Measurements from ENCODE around the gene FZD2.
"Not testable (repeated sequence)": the region's sequence is repeated elsewhere in the genome, so short reads cannot be mapped to it uniquely, and the experiment has no call there.

Gene FZD2

GRCh38 chr17:44556832-44557606 lies at the start of gene FZD2:
TSS of gene FZD2 (plus strand) at chr17:44557484. CDS start at chr17:44557689, 205 bp downstream.
- H4K20me1 ChIP-seq, result peaks cover 0 to 36% (median 0%) of the 10 kb centered on the region in 11 experiments; a peak in 6 of 22 replicates
- no peaks in the 10 kb centered on the region for H3K27me3 ChIP-seq
- TF ChIP-seq Cebpa-rat (IDR thresholded peaks at IDR 0.05), result no peak
- H3K4me3 ChIP-seq, result peak within 1 kb of the TSS; percentile 64 to 78 (median 72)
- H3K36me3 ChIP-seq, result peaks cover 0 to 10% (median 0%) of the 10 kb centered on the region in 11 experiments; a peak in 6 of 22 replicates
- peak within 1 kb of the TSS; percentile 85 to 99 (median 96) for H3K4me2 ChIP-seq
- H3K9ac ChIP-seq, result peak within 1 kb of the TSS; percentile 87 to 97 (median 93)
- peak within 1 kb of the TSS; percentile 79 to 98 (median 93) for H3K27ac ChIP-seq
- H3K9me3 ChIP-seq (replicated peaks in 1 of 11), result no peaks in the 10 kb centered on the region
- H3K4me1 ChIP-seq, result peaks cover 52 to 61% (median 57%) of the 10 kb centered on the region in 10 experiments

GRCh38 chr17:44511241-44512134 lies 45.8 kb upstream of the FZD2 start:
- H3K4me1 ChIP-seq; H4K20me1 ChIP-seq; H3K36me3 ChIP-seq; H3K27ac ChIP-seq; H3K27me3 ChIP-seq; H3K9me3 ChIP-seq (replicated peaks in 1 of 11); H3K9ac ChIP-seq; H3K4me3 ChIP-seq; H3K4me2 ChIP-seq: not testable (repeated sequence)

GRCh38 chr17:44518032-44518431 lies 39.3 kb upstream of the FZD2 start:
- Histone ChIP-seq H3K9ac (no peak overlapping the region), H3K9me3 (replicated peaks in 1 of 11) (no peaks in the 10 kb centered on the region), H3K4me3 (no peak overlapping the region), H3K4me1 (no peaks in the 10 kb centered on the region), H3K27me3 (no peaks in the 10 kb centered on the region), H4K20me1 (no peaks in the 10 kb centered on the region), H3K27ac (no peak overlapping the region), H3K36me3 (no peaks in the 10 kb centered on the region), H3K4me2 (no peak overlapping the region)
- TF ChIP-seq Cebpa-rat (IDR thresholded peaks at IDR 0.05), result no peak

GRCh38 chr17:44522883-44523671 lies 34.2 kb upstream of the FZD2 start:
- no peak overlapping the region for H3K4me2 ChIP-seq
- no peaks in the 10 kb centered on the region for H3K36me3 ChIP-seq
- no peaks in the 10 kb centered on the region for H3K4me1 ChIP-seq
- no peak overlapping the region for H3K9ac ChIP-seq
- H3K27ac ChIP-seq, result no peak overlapping the region
- H3K27me3 ChIP-seq, result no peaks in the 10 kb centered on the region
- H3K4me3 ChIP-seq, result no peak overlapping the region
- peaks cover 10 to 22% (median 16%) of the 10 kb centered on the region in 11 experiments; a peak in 19 of 22 replicates for H3K9me3 ChIP-seq (replicated peaks in 1 of 11)
- TF ChIP-seq Cebpa-rat (IDR thresholded peaks at IDR 0.05), result no peak
- no peaks in the 10 kb centered on the region for H4K20me1 ChIP-seq

DNA sequence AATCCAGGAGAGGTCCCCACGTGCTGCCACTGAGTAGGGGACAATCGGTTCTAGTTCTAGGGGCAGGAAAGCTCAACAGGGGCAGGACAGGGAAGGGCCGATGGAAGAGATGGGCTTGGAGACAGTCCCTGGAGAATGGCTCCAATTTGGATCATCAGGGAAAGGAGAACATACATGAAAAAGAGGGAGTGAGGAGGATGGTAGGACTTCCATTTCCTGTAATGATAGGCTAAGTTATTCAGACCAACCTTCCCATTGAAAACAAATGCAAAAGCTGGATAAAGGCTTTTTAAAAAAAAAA lies 33.7 kb upstream of the FZD2 start:
- no peak overlapping the region for H3K4me2 ChIP-seq
- no peaks in the 10 kb centered on the region for H3K36me3 ChIP-seq
- TF ChIP-seq Cebpa-rat (IDR thresholded peaks at IDR 0.05), result no peak
- no peak overlapping the region for H3K9ac ChIP-seq
- peaks cover 10 to 23% (median 16%) of the 10 kb centered on the region in 11 experiments; a peak in 19 of 22 replicates for H3K9me3 ChIP-seq (replicated peaks in 1 of 11)
- no peak overlapping the region for H3K4me3 ChIP-seq
- no peaks in the 10 kb centered on the region for H4K20me1 ChIP-seq
- H3K4me1 ChIP-seq, result no peaks in the 10 kb centered on the region
- H3K27ac ChIP-seq, result no peak overlapping the region
- H3K27me3 ChIP-seq, result no peaks in the 10 kb centered on the region

DNA sequence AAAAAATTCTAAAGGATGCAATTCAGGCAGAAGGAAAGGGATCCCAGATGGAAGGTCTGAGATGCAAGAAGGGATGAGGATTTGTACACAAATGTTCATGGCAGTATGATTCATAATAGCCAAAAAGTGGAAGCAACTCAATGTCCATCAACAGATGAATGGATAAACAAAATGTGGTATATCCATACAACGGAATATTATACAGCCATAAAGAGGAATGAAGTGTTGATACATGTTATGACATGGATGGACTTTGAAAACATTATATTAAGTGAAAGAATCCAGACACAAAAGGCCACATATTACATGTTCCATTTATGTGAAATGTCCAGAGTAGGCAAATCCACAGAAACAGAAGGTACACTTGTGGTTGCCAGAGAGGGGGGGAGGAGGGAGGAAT lies 30.2 kb upstream of the FZD2 start:
- H3K4me1 ChIP-seq, result peaks cover 0 to 19% (median 0%) of the 10 kb centered on the region in 10 experiments; a peak in 4 of 20 replicates
- H4K20me1 ChIP-seq, result no peaks in the 10 kb centered on the region
- no peak overlapping the region for H3K27ac ChIP-seq
- no peak overlapping the region for H3K9ac ChIP-seq
- no peak overlapping the region for H3K4me3 ChIP-seq
- TF ChIP-seq Cebpa-rat (IDR thresholded peaks at IDR 0.05), result no peak
- no peaks in the 10 kb centered on the region for H3K27me3 ChIP-seq
- peaks cover 10 to 23% (median 16%) of the 10 kb centered on the region in 11 experiments; a peak in 19 of 22 replicates for H3K9me3 ChIP-seq (replicated peaks in 1 of 11)
- no peaks in the 10 kb centered on the region for H3K36me3 ChIP-seq
- H3K4me2 ChIP-seq, result no peak overlapping the region

DNA sequence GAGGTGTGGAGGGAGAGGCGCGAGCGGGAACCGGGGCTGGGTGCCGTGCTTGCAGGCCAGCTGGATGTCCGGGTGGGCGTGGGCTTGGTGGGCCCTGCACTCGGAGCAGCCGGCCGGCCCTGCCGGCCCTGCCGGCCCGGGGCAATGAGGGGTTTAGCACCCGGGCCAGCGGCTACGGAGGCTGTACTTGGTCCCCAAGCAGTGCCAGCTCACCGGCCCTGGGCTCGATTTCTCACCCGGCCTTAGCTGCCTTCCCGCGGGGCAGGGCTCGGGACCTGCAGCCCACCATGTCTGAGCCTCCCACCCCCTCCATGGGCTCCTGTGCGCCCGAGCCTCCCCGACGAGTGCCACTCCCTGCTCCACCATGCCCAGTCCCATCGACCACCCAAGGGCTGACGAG lies 29.3 kb upstream of the FZD2 start:
- H3K4me1 ChIP-seq, result peaks cover 0 to 20% (median 0%) of the 10 kb centered on the region in 10 experiments; a peak in 5 of 20 replicates
- no peak overlapping the region for H3K4me3 ChIP-seq
- H3K36me3 ChIP-seq, result no peaks in the 10 kb centered on the region
- no peak overlapping the region for H3K4me2 ChIP-seq
- no peaks in the 10 kb centered on the region for H3K27me3 ChIP-seq
- no peaks in the 10 kb centered on the region for H4K20me1 ChIP-seq
- H3K27ac ChIP-seq, result no peak overlapping the region
- no peak overlapping the region for H3K9ac ChIP-seq
- TF ChIP-seq Cebpa-rat (IDR thresholded peaks at IDR 0.05), result no peak
- H3K9me3 ChIP-seq (replicated peaks in 1 of 11), result peaks cover 10 to 23% (median 16%) of the 10 kb centered on the region in 11 experiments; a peak in 19 of 22 replicates

GRCh38 chr17:44529864-44530263 lies 27.4 kb upstream of the FZD2 start:
- H3K36me3 ChIP-seq, result no peaks in the 10 kb centered on the region
- H3K4me3 ChIP-seq, result no peak overlapping the region
- H4K20me1 ChIP-seq, result no peaks in the 10 kb centered on the region
- peaks cover 6 to 38% (median 9%) of the 10 kb centered on the region in 10 experiments for H3K4me1 ChIP-seq
- H3K27ac ChIP-seq, result no peak overlapping the region
- H3K4me2 ChIP-seq, result no peak overlapping the region
- no peak overlapping the region for H3K9ac ChIP-seq
- H3K9me3 ChIP-seq (replicated peaks in 1 of 11), result peaks cover 10 to 23% (median 16%) of the 10 kb centered on the region in 11 experiments; a peak in 19 of 22 replicates
- H3K27me3 ChIP-seq, result no peaks in the 10 kb centered on the region
- TF ChIP-seq Cebpa-rat (IDR thresholded peaks at IDR 0.05), result no peak

Measured in BLaER1 treated with 17β-estradiol and CSF1 and Interleukin-3, amounts not matched to agents 10 nM and 100 nM (cell line).